Measurements from ENCODE around the gene SH3RF3.

SH3RF3 gene

DNA sequence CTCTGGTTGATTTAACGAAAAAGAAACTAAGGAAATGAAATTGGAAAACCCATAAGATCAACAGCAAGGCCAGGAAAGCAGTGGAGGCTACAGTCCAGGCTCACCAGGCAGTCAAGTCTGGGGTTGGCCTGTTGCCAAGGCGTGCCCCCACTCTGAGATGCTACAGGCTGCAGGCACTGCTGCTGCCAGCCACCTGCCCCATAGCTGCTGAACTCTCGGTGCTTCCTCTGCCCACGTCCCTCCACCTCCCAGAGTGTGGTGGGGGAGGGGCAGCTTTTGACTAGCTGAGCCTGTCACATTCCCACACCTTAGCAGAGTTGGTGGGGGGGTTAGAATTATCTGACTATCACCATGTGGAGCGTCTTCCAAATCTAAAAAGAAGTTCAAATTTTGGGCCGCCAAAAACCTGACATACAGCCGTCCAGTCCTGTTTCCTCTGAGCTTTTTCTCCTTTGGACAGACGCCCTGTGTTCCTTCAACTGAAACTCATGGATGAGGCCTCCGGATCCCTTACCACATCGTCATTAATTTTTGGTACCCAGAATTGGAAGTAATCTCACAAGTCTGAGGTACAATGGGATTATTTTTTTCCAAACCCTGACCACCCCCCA is 3.9 kb upstream of the SH3RF3 start:
- peak; percentile 12 for ATAC-seq
- no peak for TF ChIP-seq RARB (CRISPR knock-in tag; IDR thresholded peaks at IDR 0.05)
- TF ChIP-seq, protein P1, sequence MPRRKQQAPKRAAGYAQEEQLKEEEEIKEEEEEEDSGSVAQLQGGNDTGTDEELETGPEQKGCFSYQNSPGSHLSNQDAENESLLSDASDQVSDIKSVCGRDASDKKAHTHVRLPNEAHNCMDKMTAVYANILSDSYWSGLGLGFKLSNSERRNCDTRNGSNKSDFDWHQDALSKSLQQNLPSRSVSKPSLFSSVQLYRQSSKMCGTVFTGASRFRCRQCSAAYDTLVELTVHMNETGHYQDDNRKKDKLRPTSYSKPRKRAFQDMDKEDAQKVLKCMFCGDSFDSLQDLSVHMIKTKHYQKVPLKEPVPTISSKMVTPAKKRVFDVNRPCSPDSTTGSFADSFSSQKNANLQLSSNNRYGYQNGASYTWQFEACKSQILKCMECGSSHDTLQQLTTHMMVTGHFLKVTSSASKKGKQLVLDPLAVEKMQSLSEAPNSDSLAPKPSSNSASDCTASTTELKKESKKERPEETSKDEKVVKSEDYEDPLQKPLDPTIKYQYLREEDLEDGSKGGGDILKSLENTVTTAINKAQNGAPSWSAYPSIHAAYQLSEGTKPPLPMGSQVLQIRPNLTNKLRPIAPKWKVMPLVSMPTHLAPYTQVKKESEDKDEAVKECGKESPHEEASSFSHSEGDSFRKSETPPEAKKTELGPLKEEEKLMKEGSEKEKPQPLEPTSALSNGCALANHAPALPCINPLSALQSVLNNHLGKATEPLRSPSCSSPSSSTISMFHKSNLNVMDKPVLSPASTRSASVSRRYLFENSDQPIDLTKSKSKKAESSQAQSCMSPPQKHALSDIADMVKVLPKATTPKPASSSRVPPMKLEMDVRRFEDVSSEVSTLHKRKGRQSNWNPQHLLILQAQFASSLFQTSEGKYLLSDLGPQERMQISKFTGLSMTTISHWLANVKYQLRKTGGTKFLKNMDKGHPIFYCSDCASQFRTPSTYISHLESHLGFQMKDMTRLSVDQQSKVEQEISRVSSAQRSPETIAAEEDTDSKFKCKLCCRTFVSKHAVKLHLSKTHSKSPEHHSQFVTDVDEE (CRISPR knock-in tag; IDR thresholded peaks at IDR 0.05) = no peak
- TF ChIP-seq TCF4 (CRISPR knock-in tag; IDR thresholded peaks at IDR 0.05; ENCODE audit: borderline replicate concordance) = no peak
- TF ChIP-seq GLIS3 (CRISPR knock-in tag; IDR thresholded peaks at IDR 0.05) = no peak
- no peak for TF ChIP-seq CREB5 (CRISPR knock-in tag; IDR thresholded peaks at IDR 0.05; ENCODE audit: low read depth)
- TF ChIP-seq ZFP30 (CRISPR knock-in tag; IDR thresholded peaks at IDR 0.05) = no peak
- TF ChIP-seq ZFP3 (CRISPR knock-in tag; IDR thresholded peaks at IDR 0.05) = no peak
- TF ChIP-seq ISL1 (CRISPR knock-in tag; IDR thresholded peaks at IDR 0.05) = no peak
- no peak for TF ChIP-seq OSR1 (CRISPR knock-in tag; IDR thresholded peaks at IDR 0.05)
- no peak for TF ChIP-seq ESRRG (CRISPR knock-in tag; IDR thresholded peaks at IDR 0.05)
- no peak for TF ChIP-seq ZNF8 (CRISPR knock-in tag; IDR thresholded peaks at IDR 0.05)

GRCh38 chr2:109125593-109126500 is 3.2 kb upstream of the SH3RF3 start:
- ATAC-seq = peak; percentile 68
- TF ChIP-seq TOX (CRISPR knock-in tag; IDR thresholded peaks at IDR 0.05; ENCODE audit: borderline replicate concordance) (no peak), OSR1 (CRISPR knock-in tag; IDR thresholded peaks at IDR 0.05) (no peak), ZC3H10 (CRISPR knock-in tag; IDR thresholded peaks at IDR 0.05) (0 out of 2 replicates have a peak, but pooled peaks have one; percentile 28)

- peak; percentile 49 for ATAC-seq
- no peak for TF ChIP-seq TOX (CRISPR knock-in tag; IDR thresholded peaks at IDR 0.05; ENCODE audit: borderline replicate concordance)
- no peak for TF ChIP-seq ZNF565 (CRISPR knock-in tag; conservative IDR thresholded peaks at IDR 0.05; ENCODE audit: low read depth)
- no peak for TF ChIP-seq ZC3H10 (CRISPR knock-in tag; IDR thresholded peaks at IDR 0.05)
- TF ChIP-seq ZFP3 (CRISPR knock-in tag; IDR thresholded peaks at IDR 0.05) = no peak
- TF ChIP-seq ARNTL (CRISPR knock-in tag; IDR thresholded peaks at IDR 0.05; ENCODE audit: borderline replicate concordance, low read depth) = no peak
- no peak for TF ChIP-seq GLIS3 (CRISPR knock-in tag; IDR thresholded peaks at IDR 0.05)
- TF ChIP-seq, protein P2, sequence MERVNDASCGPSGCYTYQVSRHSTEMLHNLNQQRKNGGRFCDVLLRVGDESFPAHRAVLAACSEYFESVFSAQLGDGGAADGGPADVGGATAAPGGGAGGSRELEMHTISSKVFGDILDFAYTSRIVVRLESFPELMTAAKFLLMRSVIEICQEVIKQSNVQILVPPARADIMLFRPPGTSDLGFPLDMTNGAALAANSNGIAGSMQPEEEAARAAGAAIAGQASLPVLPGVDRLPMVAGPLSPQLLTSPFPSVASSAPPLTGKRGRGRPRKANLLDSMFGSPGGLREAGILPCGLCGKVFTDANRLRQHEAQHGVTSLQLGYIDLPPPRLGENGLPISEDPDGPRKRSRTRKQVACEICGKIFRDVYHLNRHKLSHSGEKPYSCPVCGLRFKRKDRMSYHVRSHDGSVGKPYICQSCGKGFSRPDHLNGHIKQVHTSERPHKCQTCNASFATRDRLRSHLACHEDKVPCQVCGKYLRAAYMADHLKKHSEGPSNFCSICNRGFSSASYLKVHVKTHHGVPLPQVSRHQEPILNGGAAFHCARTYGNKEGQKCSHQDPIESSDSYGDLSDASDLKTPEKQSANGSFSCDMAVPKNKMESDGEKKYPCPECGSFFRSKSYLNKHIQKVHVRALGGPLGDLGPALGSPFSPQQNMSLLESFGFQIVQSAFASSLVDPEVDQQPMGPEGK (CRISPR knock-in tag; IDR thresholded peaks at IDR 0.05; ENCODE audit: borderline replicate concordance) = no peak
- no peak for TF ChIP-seq CSRNP3 (CRISPR knock-in tag; IDR thresholded peaks at IDR 0.05)
- no peak for TF ChIP-seq CREB5 (CRISPR knock-in tag; IDR thresholded peaks at IDR 0.05; ENCODE audit: low read depth)
- TF ChIP-seq ISL1 (CRISPR knock-in tag; IDR thresholded peaks at IDR 0.05) = no peak
- TF ChIP-seq PPARA (CRISPR knock-in tag; IDR thresholded peaks at IDR 0.05; ENCODE audit: borderline replicate concordance) = no peak
- TF ChIP-seq ZNF8 (CRISPR knock-in tag; IDR thresholded peaks at IDR 0.05) = no peak
- TF ChIP-seq RARB (CRISPR knock-in tag; IDR thresholded peaks at IDR 0.05) = no peak
- no peak for TF ChIP-seq ZNF70 (CRISPR knock-in tag; IDR thresholded peaks at IDR 0.05)
- TF ChIP-seq, protein P1 (CRISPR knock-in tag; IDR thresholded peaks at IDR 0.05) = no peak
- TF ChIP-seq TCF4 (CRISPR knock-in tag; IDR thresholded peaks at IDR 0.05; ENCODE audit: borderline replicate concordance) = no peak
- TF ChIP-seq, protein P3, sequence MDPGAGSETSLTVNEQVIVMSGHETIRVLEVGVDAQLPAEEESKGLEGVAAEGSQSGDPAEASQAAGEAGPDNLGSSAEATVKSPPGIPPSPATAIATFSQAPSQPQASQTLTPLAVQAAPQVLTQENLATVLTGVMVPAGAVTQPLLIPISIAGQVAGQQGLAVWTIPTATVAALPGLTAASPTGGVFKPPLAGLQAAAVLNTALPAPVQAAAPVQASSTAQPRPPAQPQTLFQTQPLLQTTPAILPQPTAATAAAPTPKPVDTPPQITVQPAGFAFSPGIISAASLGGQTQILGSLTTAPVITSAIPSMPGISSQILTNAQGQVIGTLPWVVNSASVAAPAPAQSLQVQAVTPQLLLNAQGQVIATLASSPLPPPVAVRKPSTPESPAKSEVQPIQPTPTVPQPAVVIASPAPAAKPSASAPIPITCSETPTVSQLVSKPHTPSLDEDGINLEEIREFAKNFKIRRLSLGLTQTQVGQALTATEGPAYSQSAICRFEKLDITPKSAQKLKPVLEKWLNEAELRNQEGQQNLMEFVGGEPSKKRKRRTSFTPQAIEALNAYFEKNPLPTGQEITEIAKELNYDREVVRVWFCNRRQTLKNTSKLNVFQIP (CRISPR knock-in tag; IDR thresholded peaks at IDR 0.05; ENCODE audit: borderline replicate concordance, low read depth) = no peak
- TF ChIP-seq OSR1 (CRISPR knock-in tag; IDR thresholded peaks at IDR 0.05) = no peak
- no peak for TF ChIP-seq CSDC2 (CRISPR knock-in tag; IDR thresholded peaks at IDR 0.05)
- TF ChIP-seq ZFP30 (CRISPR knock-in tag; IDR thresholded peaks at IDR 0.05) = no peak
These were observed 2.5 kb upstream of the SH3RF3 start for GRCh38 chr2:109126501-109126860.

Measured in SK-N-SH treated with all-trans-retinoic acid at 6 μM for 48 hours (cell line).